Measurements from ENCODE around the gene SLC25A3.

DNA sequence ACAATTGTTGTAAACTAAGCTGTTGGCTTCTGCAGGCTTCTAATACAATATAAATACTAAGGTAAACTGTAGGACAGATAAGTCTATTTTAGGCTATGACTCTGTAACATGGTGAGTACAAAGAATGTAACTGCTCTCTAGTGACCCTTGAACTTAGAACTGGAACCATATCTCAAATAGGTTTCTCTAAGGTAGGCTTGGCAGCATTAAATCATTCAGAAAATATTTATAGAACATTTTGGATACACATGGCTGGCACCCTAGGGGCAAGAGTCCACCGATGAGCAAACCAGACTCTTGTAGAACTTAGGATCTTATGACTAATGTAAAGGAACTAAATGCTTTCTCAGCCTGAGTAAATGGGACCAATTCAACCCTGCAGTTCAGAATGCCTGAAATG is 19.4 kb upstream of the SLC25A3 start:
- TF ChIP-seq, protein P1, sequence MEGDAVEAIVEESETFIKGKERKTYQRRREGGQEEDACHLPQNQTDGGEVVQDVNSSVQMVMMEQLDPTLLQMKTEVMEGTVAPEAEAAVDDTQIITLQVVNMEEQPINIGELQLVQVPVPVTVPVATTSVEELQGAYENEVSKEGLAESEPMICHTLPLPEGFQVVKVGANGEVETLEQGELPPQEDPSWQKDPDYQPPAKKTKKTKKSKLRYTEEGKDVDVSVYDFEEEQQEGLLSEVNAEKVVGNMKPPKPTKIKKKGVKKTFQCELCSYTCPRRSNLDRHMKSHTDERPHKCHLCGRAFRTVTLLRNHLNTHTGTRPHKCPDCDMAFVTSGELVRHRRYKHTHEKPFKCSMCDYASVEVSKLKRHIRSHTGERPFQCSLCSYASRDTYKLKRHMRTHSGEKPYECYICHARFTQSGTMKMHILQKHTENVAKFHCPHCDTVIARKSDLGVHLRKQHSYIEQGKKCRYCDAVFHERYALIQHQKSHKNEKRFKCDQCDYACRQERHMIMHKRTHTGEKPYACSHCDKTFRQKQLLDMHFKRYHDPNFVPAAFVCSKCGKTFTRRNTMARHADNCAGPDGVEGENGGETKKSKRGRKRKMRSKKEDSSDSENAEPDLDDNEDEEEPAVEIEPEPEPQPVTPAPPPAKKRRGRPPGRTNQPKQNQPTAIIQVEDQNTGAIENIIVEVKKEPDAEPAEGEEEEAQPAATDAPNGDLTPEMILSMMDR (IDR thresholded peaks at IDR 0.05; ENCODE audit: low read depth, low read length) = no peak
- no peak for TF ChIP-seq EZH2phosphoT487 (IDR thresholded peaks at IDR 0.05; ENCODE audit: low read depth)

Measured in OCI-LY3 (cell line).